HCT116 (cell line): ENCODE data around the gene APBB2. TPM values are rescaled to one million over a fixed set of nuclear protein-coding genes. Genes with fewer than 3 reads are reported as not detected.

Source experiments
- ATAC-seq: fragments of 200-7000 bp; cut with Tn5 transposase; 2 replicates; pipeline ENCODE4 v1.9.1; 2020; ENCODE audit warnings: mild to moderate bottlenecking, moderate library complexity
- BruUV-seq: library from RNA; stranded (reverse); fragments of 400-500 nt; replicated peaks from 2 replicates; lab custom pipeline; 2021; lab: Mats Ljungman, UMichigan
- CTCF ChIA-PET: fragments of 300-600 bp; sonication (Branson Sonifier 250); formaldehyde crosslinking; loops from one replicate; lab custom pipeline; 2021; ENCODE audit warnings: antibody characterized with exemption; lab: Charles Lee
- POLR2A ChIA-PET: fragments of 300-600, 350-600 bp; sonication (Branson Sonifier 250); formaldehyde crosslinking; loops from one replicate; lab custom pipeline; 2021; ENCODE audit warnings: antibody characterized with exemption; lab: Charles Lee
- RAD21 ChIA-PET, 2 experiments: fragments of 300-600 bp; sonication (Branson Sonifier 250); formaldehyde crosslinking; loops; one replicate each; lab custom pipeline; 2023; ENCODE audit warnings: low total read pairs in 2 of 2; ENCODE audit not compliant: uncharacterized antibody in 2 of 2, unreplicated experiment in 2 of 2, low non-redundant PET in 1 of 2; lab: Charles Lee
- DNase-seq: peaks from one replicate; pipeline ENCODE4 v3.0.0-alpha.2; 2010; ENCODE audit warnings: low read depth, low spot score
- H2AFZ ChIP-seq: fragments of 200-600 bp; shearing (Covaris generic), sonication (generic); 2 replicates; pipeline ENCODE4 v1.6.1; 2017; ENCODE audit warnings: low read depth, mixed run types, mixed read lengths, antibody characterized with exemption, low read length; ENCODE audit not compliant: poor library complexity, severe bottlenecking
- H3K27ac ChIP-seq: 2 replicates; pipeline ENCODE4 v1.5.1; 2012; ENCODE audit warnings: low read depth, low read length
- H3K27me3 ChIP-seq: fragments of 200-600 bp; sonication (generic); 2 replicates; pipeline ENCODE4 v1.6.1; 2016; ENCODE audit warnings: mixed run types, low read length, mixed read lengths; ENCODE audit not compliant: insufficient read depth
- H3K36me3 ChIP-seq, 2 experiments: fragments of 200-500 bp in 1 of 2; fragments of 200-600 bp in 1 of 2; sonication (Bioruptor generic) in 1 of 2; sonication (generic) in 1 of 2; 2 replicates each; pipeline versions ENCODE4 v1.5.1 to v1.6.1; 2014 to 2016; ENCODE audit warnings: low read length in 2 of 2, inconsistent platforms in 1 of 2, mixed read lengths in 1 of 2, mixed run types in 1 of 2; ENCODE audit not compliant: insufficient read depth in 2 of 2, control insufficient read depth in 1 of 2
- H3K4me1 ChIP-seq, 2 experiments: fragments of 200-600 bp in 1 of 2; sonication (generic) in 1 of 2; 2 replicates each; pipeline versions ENCODE4 v1.5.1 to v1.6.1; 2012 to 2017; ENCODE audit warnings: low read length in 2 of 2, inconsistent platforms in 1 of 2, mild to moderate bottlenecking in 1 of 2, mixed read lengths in 1 of 2, mixed run types in 1 of 2, moderate library complexity in 1 of 2; ENCODE audit not compliant: insufficient read depth in 2 of 2, control insufficient read depth in 1 of 2
- H3K4me2 ChIP-seq: fragments of 200-600 bp; sonication (generic); 2 replicates; pipeline ENCODE4 v1.6.1; 2017; ENCODE audit warnings: mixed run types, low read length, mixed read lengths
- H3K4me3 ChIP-seq, 2 experiments: fragments of 200-600 bp in 1 of 2; sonication (generic) in 1 of 2; replicated peaks in 1 of 2; 2 replicates each; pipeline ENCODE4 v1.5.1; 2011 to 2016; ENCODE audit warnings: low read length in 2 of 2, control low read depth in 1 of 2, low read depth in 1 of 2, mild to moderate bottlenecking in 1 of 2, mixed read lengths in 1 of 2, mixed run types in 1 of 2
- H3K79me2 ChIP-seq: fragments of 200-600 bp; sonication (generic); 2 replicates; pipeline ENCODE4 v1.6.1; 2017; ENCODE audit warnings: mild to moderate bottlenecking, mixed run types, low read length, moderate library complexity, mixed read lengths; ENCODE audit not compliant: insufficient read depth
- H3K9ac ChIP-seq: fragments of 200-600 bp; sonication (generic); 2 replicates; pipeline ENCODE4 v1.6.1; 2016; ENCODE audit warnings: low read length, mixed read lengths
- H3K9me2 ChIP-seq: fragments of 200-600 bp; sonication (generic), shearing (Covaris generic); 2 replicates; pipeline ENCODE4 v1.6.1; 2017; ENCODE audit warnings: mixed run types, mild to moderate bottlenecking, moderate library complexity; ENCODE audit not compliant: insufficient read depth
- H3K9me3 ChIP-seq, 2 experiments: fragments of 200-500 bp in 1 of 2; fragments of 200-600 bp in 1 of 2; sonication (Bioruptor generic) in 1 of 2; sonication (generic) in 1 of 2; 2 replicates each; pipeline ENCODE4 v1.6.1; 2014 to 2017; ENCODE audit warnings: low read length in 2 of 2, mixed read lengths in 2 of 2, inconsistent platforms in 1 of 2, low read depth in 1 of 2, mild to moderate bottlenecking in 1 of 2, mixed run types in 1 of 2, moderate library complexity in 1 of 2; ENCODE audit not compliant: control insufficient read depth in 1 of 2, insufficient read depth in 1 of 2
- H4K20me1 ChIP-seq: fragments of 200-600 bp; sonication (generic), shearing (Covaris generic); 2 replicates; pipeline ENCODE4 v1.6.1; 2017; ENCODE audit warnings: mixed run types, mild to moderate bottlenecking, moderate library complexity; ENCODE audit not compliant: insufficient read depth
- ATF3 ChIP-seq: IDR thresholded peaks from 2 replicates; pipeline ENCODE4 v1.6.1; 2012
- CBX3 ChIP-seq: IDR thresholded peaks from 2 replicates; pipeline ENCODE4 v1.6.1; 2012; ENCODE audit warnings: low read depth
- CEBPB ChIP-seq: IDR thresholded peaks from 2 replicates; pipeline ENCODE4 v1.6.1; 2012; ENCODE audit warnings: low read depth
- CTCF ChIP-seq, 3 experiments: fragments of 200-600 bp in 1 of 3; sonication (generic) in 1 of 3; IDR thresholded peaks in 2 of 3; conservative IDR thresholded peaks in 1 of 3; 2 replicates each; pipeline ENCODE4 v1.5.1; 2012 to 2017; ENCODE audit warnings: low read depth in 2 of 3, low read length in 2 of 3, antibody characterized with exemption in 1 of 3, borderline replicate concordance in 1 of 3, control low read depth in 1 of 3, mild to moderate bottlenecking in 1 of 3, mixed read lengths in 1 of 3, mixed run types in 1 of 3, moderate library complexity in 1 of 3; ENCODE audit not compliant: insufficient read depth in 1 of 3
- EGR1 ChIP-seq: IDR thresholded peaks from 2 replicates; pipeline ENCODE4 v1.6.1; 2012; ENCODE audit warnings: low read depth
- ELF1 ChIP-seq: IDR thresholded peaks from 2 replicates; pipeline ENCODE4 v1.6.1; 2012; ENCODE audit warnings: low read depth, borderline replicate concordance
- EZH2 ChIP-seq: fragments of 200-600 bp; sonication (generic); IDR thresholded peaks from 2 replicates; pipeline ENCODE4 v1.6.1; 2017; ENCODE audit warnings: antibody characterized with exemption, mixed run types
- EZH2phosphoT487 ChIP-seq: fragments of 200-600 bp; IDR thresholded peaks from 2 replicates; pipeline ENCODE4 v1.6.1; 2018; ENCODE audit warnings: antibody characterized with exemption, borderline replicate concordance
- RAD21 ChIP-seq: IDR thresholded peaks from 2 replicates; pipeline ENCODE4 v1.6.1; 2012; ENCODE audit warnings: low read depth, mild to moderate bottlenecking
- REST ChIP-seq: IDR thresholded peaks from 2 replicates; pipeline ENCODE4 v1.6.1; 2012; ENCODE audit warnings: low read depth
- SIN3A ChIP-seq: IDR thresholded peaks from 2 replicates; pipeline ENCODE4 v1.6.1; 2012; ENCODE audit warnings: low read depth
- SRF ChIP-seq: IDR thresholded peaks from 2 replicates; pipeline ENCODE4 v1.6.1; 2012; ENCODE audit warnings: low read depth
- TCF7L2 ChIP-seq: IDR thresholded peaks from 2 replicates; pipeline ENCODE4 v1.7.0; 2011; ENCODE audit warnings: borderline replicate concordance, inconsistent platforms; ENCODE audit not compliant: insufficient read depth, insufficient read length; ENCODE audit errors: extremely low read depth
- YY1 ChIP-seq: IDR thresholded peaks from 2 replicates; pipeline ENCODE4 v1.6.1; 2011; ENCODE audit warnings: low read length, low read depth, moderate library complexity, mild to moderate bottlenecking; ENCODE audit not compliant: insufficient replicate concordance; ENCODE audit errors: extremely low read depth
- ZFX ChIP-seq: fragments of 450-650 bp; IDR thresholded peaks from 2 replicates; pipeline ENCODE4 v1.6.1; 2017
- ZNF274 ChIP-seq: fragments of 200-500 bp; sonication (Bioruptor generic); IDR thresholded peaks from 2 replicates; pipeline ENCODE4 v1.6.1; 2014; ENCODE audit warnings: mild to moderate bottlenecking, low read depth, low read length, inconsistent platforms
- intact Hi-C: fragments of 100-400 bp; cut with micrococcal nuclease; formaldehyde crosslinking; loops from 2 replicates; pipeline ENCODE4 v1.10.0; 2022
- total RNA-seq: library from RNA; stranded (reverse); gene quantifications from one replicate; pipeline ENCODE4 v1.2.1, GENCODE V29; 2021; ENCODE audit not compliant: unreplicated experiment

APBB2 gene
- total RNA-seq, 1 experiment from 2014 or later: 72.5 TPM

- TF ChIP-seq CBX3: no peak
- TF ChIP-seq RAD21: no peak
- TF ChIP-seq EZH2: no peak
- no peak for TF ChIP-seq CTCF (IDR thresholded peaks at IDR 0.05 in 2 of 3, conservative IDR thresholded peaks at IDR 0.05 in 1 of 3; ENCODE audit: borderline replicate concordance in 1 of 3, insufficient read depth in 1 of 3, low read depth in 2 of 3, low read length in 2 of 3)
- no peak for TF ChIP-seq EGR1
- TF ChIP-seq, all 23 proteins: peak for 0
Observed at GRCh38 chr4:41236508-41236907, 22.2 kb upstream of the APBB2 start (continued).

GRCh38 chr4:41236032-41236431, 21.7 kb upstream of the APBB2 start:
- Histone ChIP-seq H4K20me1 (no peaks in the 10 kb centered on the region), H2AFZ (peak overlapping the region; percentile 91), H3K4me2 (no peak overlapping the region), H3K36me3 (no peaks in the 10 kb centered on the region), H3K4me1 (no peaks in the 10 kb centered on the region), H3K9me3 (no peaks in the 10 kb centered on the region), H3K27me3 (no peaks in the 10 kb centered on the region), H3K27ac (no peak overlapping the region), H3K4me3 (no peak overlapping the region), H3K9ac (no peak overlapping the region), H3K79me2 (no peaks in the 10 kb centered on the region), H3K9me2 (no peaks in the 10 kb centered on the region)
- intact Hi-C loops: no loop called here
- no peak for ATAC-seq
- TF ChIP-seq CEBPB (no peak), SRF (no peak), RAD21 (no peak), ZFX (no peak), ELF1 (no peak), ATF3 (no peak), ZNF274 (no peak), EGR1 (no peak), YY1 (no peak), EZH2phosphoT487 (no peak), SIN3A (no peak), TCF7L2 (no peak), REST (no peak)
- no peak for DNase-seq
- no TSS peak for BruUV-seq
- POLR2A ChIA-PET: no interaction called here
- CTCF ChIA-PET: no interaction called here
- RAD21 ChIA-PET: no interaction called here
